HepG2 (cell line): ENCODE results near the gene FGD6. TPM values are rescaled to one million over a fixed set of nuclear protein-coding genes. Genes with fewer than 3 reads are reported as not detected.

Experiments
- ATAC-seq: fragments of 200-7000 bp; cut with Tn5 transposase; 3 replicates; pipeline ENCODE4 v1.9.1; 2020; ENCODE audit warnings: mild to moderate bottlenecking, moderate library complexity
- BruUV-seq: library from RNA; stranded (reverse); fragments of 400-500 nt; replicated peaks from 2 replicates; lab custom pipeline; 2021; lab: Mats Ljungman, UMichigan
- CTCF ChIA-PET: fragments of 300-600 bp; formaldehyde crosslinking; extraction: SDS; loops from one replicate; lab custom pipeline; 2021; ENCODE audit warnings: low total read pairs, inconsistent platforms, low intra/inter-chr PET ratio; lab: Yijun Ruan, JAX
- POLR2A ChIA-PET: fragments of 350-600 bp; sonication (Branson Sonifier 250); formaldehyde crosslinking; loops from one replicate; lab custom pipeline; 2020; ENCODE audit warnings: antibody characterized with exemption, inconsistent platforms; lab: Yijun Ruan, JAX
- DNase-seq: peaks from one replicate; pipeline ENCODE4 v3.0.0-alpha.2; 2015; ENCODE audit warnings: low spot score
- FAIRE-seq: peaks from 3 replicates; lab custom pipeline; 2011; peaks lifted over from hg19 to GRCh38; lab: Jason Lieb, UNC
- H2AFZ ChIP-seq: one replicate; pipeline ENCODE4 v1.6.1; 2011; ENCODE audit warnings: low read length, inconsistent platforms
- H3K27ac ChIP-seq: fragments of 300-600 bp; 3 replicates; pipeline ENCODE4 v1.8.0; 2011; ENCODE audit warnings: mixed run types, mild to moderate bottlenecking, mixed read lengths, low read length, inconsistent platforms; ENCODE audit not compliant: insufficient read depth; ENCODE audit errors: extremely low read length
- H3K27me3 ChIP-seq, 2 experiments: fragments of 200-600 bp in 1 of 2; 2 replicates in 1 of 2; 3 replicates in 1 of 2; pipeline versions ENCODE4 v1.6.0 to v1.8.0; 2011; ENCODE audit warnings: low read length in 2 of 2, mild to moderate bottlenecking in 2 of 2, moderate library complexity in 2 of 2, inconsistent platforms in 1 of 2; ENCODE audit not compliant: insufficient read depth in 2 of 2, control insufficient read depth in 1 of 2
- H3K36me3 ChIP-seq, 2 experiments: fragments of 200-600 bp in 1 of 2; replicated peaks in 1 of 2; 2 replicates in 1 of 2; 3 replicates in 1 of 2; pipeline versions ENCODE4 v1.5.1 to v1.8.0; 2011; ENCODE audit warnings: low read length in 2 of 2, inconsistent platforms in 1 of 2; ENCODE audit not compliant: insufficient read depth in 2 of 2, control insufficient read depth in 1 of 2
- H3K4me1 ChIP-seq: 2 replicates; pipeline ENCODE4 v1.5.1; 2012; ENCODE audit warnings: low read length, inconsistent platforms; ENCODE audit not compliant: insufficient read depth
- H3K4me2 ChIP-seq: 2 replicates; pipeline ENCODE4 v1.6.0; 2011; ENCODE audit warnings: low read depth, low read length, inconsistent platforms
- H3K4me3 ChIP-seq, 3 experiments: fragments of 200-600 bp in 1 of 3; sonication (generic), shearing (Covaris generic) in 1 of 3; replicated peaks in 1 of 3; 2 replicates each; pipeline ENCODE4 v1.5.1; 2011 to 2016; ENCODE audit warnings: low read length in 3 of 3, inconsistent platforms in 2 of 3, low read depth in 2 of 3, mild to moderate bottlenecking in 2 of 3, control low read depth in 1 of 3, mixed read lengths in 1 of 3; ENCODE audit not compliant: insufficient read depth in 1 of 3
- H3K79me2 ChIP-seq: one replicate; pipeline ENCODE4 v1.6.1; 2011; ENCODE audit warnings: low read length, inconsistent platforms; ENCODE audit not compliant: insufficient read depth
- H3K9ac ChIP-seq: 2 replicates; pipeline ENCODE4 v1.6.0; 2011; ENCODE audit warnings: mild to moderate bottlenecking, low read depth, low read length, inconsistent platforms; ENCODE audit not compliant: insufficient read depth
- H3K9me3 ChIP-seq: 2 replicates; pipeline ENCODE4 v1.5.1; 2012; ENCODE audit warnings: mild to moderate bottlenecking, low read length
- H4K20me1 ChIP-seq: 2 replicates; pipeline ENCODE4 v1.6.0; 2011; ENCODE audit warnings: inconsistent platforms, mild to moderate bottlenecking, low read length, moderate library complexity; ENCODE audit not compliant: insufficient read depth
- FOXO1 ChIP-seq: sonication (generic); formaldehyde crosslinking; IDR thresholded peaks from 2 replicates; pipeline ENCODE4 v1.4.0; 2020; ENCODE audit warnings: missing genetic modification reagents
- HMG20B ChIP-seq: conservative IDR thresholded peaks from 2 replicates; pipeline ENCODE4 v1.6.1; 2016; ENCODE audit warnings: missing genetic modification reagents, missing compliant biosample characterization
- HOXD1 ChIP-seq: sonication (generic); formaldehyde crosslinking; IDR thresholded peaks from 2 replicates; pipeline ENCODE4 v1.5.0; 2020; ENCODE audit warnings: missing genetic modification reagents
- KDM4B ChIP-seq: sonication (generic); formaldehyde crosslinking; IDR thresholded peaks from 2 replicates; pipeline ENCODE4 v1.4.0; 2020; ENCODE audit warnings: missing genetic modification reagents
- MAF1 ChIP-seq: sonication (generic); formaldehyde crosslinking; IDR thresholded peaks from 2 replicates; pipeline ENCODE4 v1.5.0; 2020; ENCODE audit warnings: missing genetic modification reagents, borderline replicate concordance
- MYC ChIP-seq: sonication (generic); formaldehyde crosslinking; IDR thresholded peaks from 2 replicates; pipeline ENCODE4 v1.9.0; 2021; ENCODE audit warnings: missing genetic modification reagents, borderline replicate concordance
- RFXAP ChIP-seq: sonication (generic); formaldehyde crosslinking; IDR thresholded peaks from 2 replicates; pipeline ENCODE4 v1.4.0; 2020; ENCODE audit warnings: missing genetic modification reagents, borderline replicate concordance
- SOX6 ChIP-seq, 2 experiments: fragments of 450-650 bp in 1 of 2; sonication (generic) in 1 of 2; formaldehyde crosslinking in 1 of 2; IDR thresholded peaks; 2 replicates each; pipeline versions ENCODE4 v1.4.0 to v1.6.1; 2017 to 2020; ENCODE audit warnings: antibody characterized with exemption in 1 of 2, mild to moderate bottlenecking in 1 of 2, missing genetic modification reagents in 1 of 2
- TBX3 ChIP-seq: fragments of 450-650 bp; IDR thresholded peaks from 2 replicates; pipeline ENCODE4 v1.6.1; 2017; ENCODE audit warnings: antibody characterized with exemption, mild to moderate bottlenecking, inconsistent platforms, borderline replicate concordance
- TCF7 ChIP-seq: sonication (generic); IDR thresholded peaks from 2 replicates; pipeline ENCODE4 v1.6.1; 2016; ENCODE audit warnings: antibody characterized with exemption, low read depth
- ZBTB20 ChIP-seq: sonication (generic); formaldehyde crosslinking; IDR thresholded peaks from 2 replicates; pipeline ENCODE4 v1.8.1; 2023; ENCODE audit warnings: missing genetic modification reagents, low read depth, mild to moderate bottlenecking, borderline replicate concordance
- ZNF30 ChIP-seq: sonication (generic); formaldehyde crosslinking; IDR thresholded peaks from 2 replicates; pipeline ENCODE4 v1.5.0; 2020; ENCODE audit warnings: mild to moderate bottlenecking, missing genetic modification reagents
- WGBS: methylation state at CpG from one replicate; pipeline ENCODE4 v1.1.6; 2017; ENCODE audit warnings: low lambda C conversion rate; 5-methylcytosine and 5-hydroxymethylcytosine counted together
- in situ Hi-C: cut with HindIII; loops from 2 replicates; pipeline ENCODE4 v1.10.0; 2017; ENCODE audit warnings: low pct_unique_long_range_greater_than_20kb; ENCODE audit not compliant: extremely low pct_ligation_motif_present
- intact Hi-C: fragments of 100-400 bp; cut with micrococcal nuclease; formaldehyde crosslinking; loops from one replicate; pipeline ENCODE4 v1.10.0; 2022; ENCODE audit not compliant: unreplicated experiment
- polyA plus RNA-seq, 8 experiments: library from polyadenylated mRNA; depleted of rRNA in 3 of 8; stranded (reverse) in 7 of 8; unstranded in 1 of 8; fragments of >200 nt; fragmentation: Illumina TruSeq in 4 of 8; extraction: Trizol in 4 of 8; gene quantifications; 2 replicates each; pipeline versions ENCODE4 v1.2.1 to v1.2.3, GENCODE V29; 2011 to 2016; ENCODE audit warnings: low read depth in 4 of 8, missing spikeins in 1 of 8, mixed read lengths in 1 of 8; ENCODE audit not compliant: insufficient read depth in 1 of 8
- total RNA-seq, 5 experiments: library from RNA; depleted of rRNA; stranded (reverse); fragments of >200 nt; fragmentation: Illumina TruSeq; extraction: Trizol; gene quantifications; 2 replicates each; pipeline ENCODE4 v1.2.3, GENCODE V29; 2016; ENCODE audit warnings: low read depth in 1 of 5
- TF ChIP-seq, protein P1 (sequence below): sonication (generic); formaldehyde crosslinking; IDR thresholded peaks from 2 replicates; pipeline ENCODE4 v1.8.1; 2023; ENCODE audit warnings: mild to moderate bottlenecking, missing genetic modification reagents, borderline replicate concordance

Gene FGD6
- total and polyA plus RNA-seq, 2 of the 13 experiments (the other 11 are each of a cell fraction or from before 2014, with no cell fraction given) = 2.2 to 4.3 TPM

DNA sequence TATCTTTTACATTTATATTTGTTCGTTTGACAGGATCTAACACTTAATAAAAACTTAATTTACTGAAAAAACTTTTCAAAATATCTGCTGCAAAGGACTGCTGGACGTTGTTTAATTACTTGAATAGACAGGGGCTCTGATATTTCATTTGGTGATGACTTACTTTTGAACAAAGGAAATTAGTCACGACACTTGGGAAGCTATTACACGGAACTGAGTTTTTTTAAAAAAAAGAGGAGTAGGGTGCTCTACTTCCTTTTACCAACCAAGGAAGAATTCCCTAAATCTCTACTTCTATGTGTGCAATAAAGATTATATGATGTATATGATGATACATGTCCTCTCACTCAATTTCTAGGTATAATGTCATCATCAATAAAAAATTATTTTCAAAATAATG is 4.7 kb downstream of the FGD6 start:
- WGBS = 91% methylated on average over 4 of the region's 4 CpGs
- Histone ChIP-seq H3K4me2 (no peak overlapping the region), H3K27ac (no peak overlapping the region), H2AFZ (no peak overlapping the region), H3K27me3 (no peaks in the 10 kb centered on the region; a peak in 1 of 5 replicates), H3K4me1 (peaks cover 16% of the 10 kb centered on the region), H3K9ac (no peak overlapping the region), H3K9me3 (no peaks in the 10 kb centered on the region), H3K36me3 (peaks cover 0 to 4% of the 10 kb centered on the region in 2 experiments; a peak in 2 of 5 replicates)
- intact Hi-C loops = no loop called here
- FAIRE-seq (no peak), DNase-seq (no peak)
- TF ChIP-seq, protein P1, sequence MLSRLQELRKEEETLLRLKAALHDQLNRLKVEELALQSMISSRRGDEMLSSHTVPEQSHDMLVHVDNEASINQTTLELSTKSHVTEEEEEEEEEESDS (CRISPR knock-in tag) = no peak
- TF ChIP-seq ZBTB20 (CRISPR knock-in tag) (no peak), TCF7 (no peak), MAF1 (CRISPR knock-in tag) (no peak), SOX6 (IDR thresholded peaks at IDR 0.05) (no peak), SOX6 (CRISPR knock-in tag; IDR thresholded peaks at IDR 0.05) (no peak), HOXD1 (CRISPR knock-in tag) (no peak), ZNF30 (no peak), MYC (CRISPR knock-in tag) (no peak), KDM4B (CRISPR knock-in tag) (no peak), RFXAP (CRISPR knock-in tag) (no peak), TBX3 (no peak), FOXO1 (CRISPR knock-in tag) (no peak), HMG20B (CRISPR knock-in tag) (no peak)
- TF ChIP-seq, all 625 proteins: peak for 0
- Histone ChIP-seq H4K20me1 (no peaks in the 10 kb centered on the region), H3K4me3 (no peak overlapping the region), H3K79me2 (peaks cover 21% of the 10 kb centered on the region)
- no TSS peak for BruUV-seq
- ChIA-PET CTCF (no interaction called here), POLR2A (no interaction called here)
- in situ Hi-C loops = loop anchor here (10.0 kb wide), 1 partner anchor 122 kb away; no protein-coding TSS in a partner anchor
- no peak for ATAC-seq
